ENCODE measurements around the gene KRT81. TPM values are rescaled to one million over a fixed set of nuclear protein-coding genes. Genes with fewer than 3 reads are reported as not detected.

KRT81 gene
- not detected in 2 replicates for total RNA-seq

DNA sequence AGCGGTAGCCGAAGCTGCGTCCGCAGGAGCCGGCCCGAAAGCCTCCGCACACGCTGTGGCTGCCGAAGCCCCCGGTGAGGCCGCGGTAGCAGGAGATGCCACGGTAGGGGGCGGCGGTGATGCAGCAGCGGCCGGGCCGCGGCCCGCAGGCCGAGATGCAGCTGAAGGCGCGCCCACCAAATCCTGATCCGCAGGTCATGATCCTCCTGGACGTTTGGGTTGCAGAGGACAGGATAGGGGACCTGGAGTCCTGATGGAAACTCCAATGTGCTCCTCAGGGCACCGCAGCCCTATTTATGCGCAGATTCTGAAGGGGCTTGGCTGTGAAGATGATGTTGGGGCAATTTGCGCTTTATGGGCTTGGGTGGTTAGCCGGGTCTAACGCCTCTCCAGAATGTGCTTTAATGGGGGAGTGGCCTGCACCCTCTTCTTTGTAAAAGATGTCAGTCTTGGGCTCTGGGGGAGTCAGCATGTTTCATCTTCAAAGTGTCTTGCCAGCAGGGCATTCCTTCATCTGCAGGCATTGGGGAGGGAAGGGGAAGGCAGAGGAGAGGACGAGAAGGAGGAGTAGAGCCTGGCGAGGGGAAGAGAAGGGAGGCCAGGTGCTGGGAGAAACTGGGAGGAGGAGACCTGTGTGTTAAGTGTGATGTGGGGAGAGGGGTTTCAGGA is at the start of gene KRT81:
TSS of gene KRT81 (minus strand) at position 268 of the 669 bp plus-strand sequence. CDS start at position 199, 69 bp downstream.
- no peak for DNase-seq (ENCODE audit: extremely low read depth, low read depth, low spot score)

DNA sequence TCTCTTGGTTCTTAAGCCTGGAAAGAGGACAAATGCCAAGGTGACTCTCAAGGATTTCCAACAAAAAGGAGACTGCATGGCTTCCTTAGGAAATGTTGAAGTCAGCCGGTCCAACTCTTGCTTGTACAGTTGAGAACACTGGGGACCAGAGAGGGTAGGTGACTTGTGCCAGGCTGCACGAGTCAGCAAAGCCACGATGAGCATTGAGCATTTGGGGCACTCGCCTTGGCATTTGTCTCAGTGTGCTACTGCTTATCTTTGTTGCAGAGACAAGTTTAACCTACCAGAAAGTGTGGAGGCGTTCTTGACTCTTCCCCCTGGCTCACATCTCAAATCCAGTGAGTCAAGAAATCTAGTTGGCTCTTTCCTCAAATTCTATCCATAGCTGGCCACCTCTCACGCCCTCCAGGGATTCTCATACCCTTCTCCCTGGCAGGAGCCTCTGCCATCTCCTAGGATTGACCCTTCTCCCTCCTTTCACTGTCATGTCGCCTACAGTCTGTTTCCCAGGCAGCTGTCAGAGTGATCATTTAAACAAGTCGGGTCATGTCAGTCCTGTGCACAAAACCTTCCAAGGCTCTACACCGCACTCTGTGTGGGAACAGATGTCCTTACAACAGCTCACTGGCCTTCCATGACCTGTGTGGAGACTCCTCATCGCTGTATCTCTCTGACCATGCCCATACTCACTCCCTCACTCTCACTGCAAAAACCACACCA is 47.1 kb upstream of the KRT81 start:
- DNase-seq (ENCODE audit: extremely low read depth, low read depth, low spot score) = no peak

DNA sequence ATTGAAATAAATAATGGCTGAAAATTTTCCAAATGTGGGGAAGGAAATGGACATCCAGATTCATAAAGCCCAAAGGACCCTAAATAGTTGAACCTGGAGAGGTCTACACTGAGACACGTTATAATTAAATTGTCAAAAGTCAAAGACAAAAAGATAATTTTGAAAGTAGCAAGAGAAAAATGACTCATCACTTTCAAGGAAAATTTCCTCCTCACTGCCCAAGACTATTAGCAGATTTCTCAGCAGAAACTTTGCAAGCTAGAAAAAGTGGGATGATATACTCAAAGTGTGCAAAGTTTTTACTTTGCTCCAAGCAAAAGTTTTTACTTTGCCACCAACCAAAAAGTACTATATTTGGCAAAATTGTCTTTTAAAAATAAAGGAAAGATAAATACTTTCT is 45.7 kb upstream of the KRT81 start:
- no peak for DNase-seq (ENCODE audit: extremely low read depth, low read depth, low spot score)

DNA sequence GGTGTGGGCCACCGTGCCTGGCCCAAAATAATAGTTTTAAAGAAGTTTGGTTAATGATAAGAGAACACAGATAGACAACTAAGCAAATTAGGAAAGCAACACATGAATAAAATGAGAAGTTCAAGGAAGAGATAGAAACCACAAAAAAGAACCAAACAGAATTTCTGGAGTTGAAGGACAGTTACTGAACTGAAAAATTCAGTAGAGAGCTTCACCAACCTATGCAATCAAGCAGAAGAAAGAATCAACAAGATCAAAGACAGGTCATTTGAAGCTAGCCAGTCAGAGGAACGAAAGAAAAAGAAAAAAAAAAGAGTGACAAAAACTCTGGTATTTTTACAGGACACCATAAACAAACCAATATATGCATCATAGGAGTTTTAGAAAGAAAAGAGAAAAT is 45.3 kb upstream of the KRT81 start:
- no peak for DNase-seq (ENCODE audit: extremely low read depth, low read depth, low spot score)

DNA sequence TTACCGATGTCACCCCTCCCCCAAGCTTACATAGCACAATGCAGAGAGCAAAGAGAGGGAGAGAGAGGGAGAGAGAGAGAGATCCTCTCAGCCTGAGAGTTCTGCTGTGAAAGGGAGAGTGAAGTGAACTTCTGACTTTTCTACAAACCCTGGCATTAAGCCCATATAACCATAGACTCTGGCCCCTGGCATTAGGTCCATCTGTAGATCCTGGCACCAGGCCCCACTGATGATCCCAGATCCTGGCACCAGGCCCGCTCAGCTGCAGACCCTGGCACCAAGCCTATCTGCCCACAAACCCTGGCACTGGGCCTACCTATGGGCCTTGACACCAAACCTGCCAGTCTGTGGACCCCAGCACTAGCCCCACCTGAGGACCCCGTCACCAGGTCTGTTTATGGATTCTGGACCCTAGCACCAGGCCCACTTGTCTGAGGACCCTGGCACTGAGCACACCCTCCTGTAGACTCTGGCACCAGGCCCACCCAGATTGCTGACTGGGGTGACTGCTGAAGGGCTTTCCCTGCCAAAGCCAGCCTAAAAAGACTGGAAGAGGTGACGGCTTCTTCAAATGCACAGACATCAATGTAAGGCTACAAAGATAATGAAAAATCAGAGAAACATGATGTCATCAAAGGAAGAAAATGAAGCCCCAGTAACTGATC is 44.4 kb upstream of the KRT81 start:
- no peak for DNase-seq (ENCODE audit: extremely low read depth, low read depth, low spot score)

DNA sequence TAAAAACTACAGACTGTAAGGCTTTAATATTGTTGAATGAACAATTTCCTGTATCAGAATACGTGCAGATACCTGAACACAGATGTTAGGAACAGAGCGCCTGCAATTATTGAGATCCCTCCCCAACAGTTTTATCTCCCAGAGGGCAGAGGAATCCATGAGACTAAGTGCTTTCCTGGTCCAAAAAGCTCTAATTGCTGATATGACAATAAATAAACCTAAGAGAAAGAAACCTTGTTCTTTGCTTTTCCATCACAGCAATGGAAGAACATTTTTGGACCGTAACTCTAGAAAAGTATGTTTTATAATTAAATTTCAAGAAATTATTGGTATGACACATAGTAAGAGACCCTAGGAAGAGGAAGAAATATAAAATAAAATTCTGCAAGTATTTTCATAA is 42.9 kb upstream of the KRT81 start:
- no peak for DNase-seq (ENCODE audit: extremely low read depth, low read depth, low spot score)

DNA sequence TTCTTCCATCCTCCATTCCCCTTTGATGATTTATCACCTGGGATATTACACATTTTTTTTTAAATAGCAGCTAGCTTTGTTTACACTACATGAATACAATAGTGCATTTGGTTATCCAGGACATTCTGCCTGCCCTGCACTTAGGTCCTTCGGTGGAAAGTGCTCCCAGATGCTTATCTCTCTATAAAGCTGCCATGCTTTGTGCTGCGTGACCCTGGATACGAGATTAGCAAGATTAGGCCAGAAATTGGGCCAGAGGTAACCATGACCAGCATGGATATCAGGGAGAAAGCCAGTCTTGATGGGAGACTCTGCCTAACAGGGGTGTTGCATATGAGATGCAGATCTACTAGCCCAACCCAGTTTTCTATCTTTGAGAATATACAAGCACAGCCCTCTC is 42.0 kb upstream of the KRT81 start:
- DNase-seq (ENCODE audit: extremely low read depth, low read depth, low spot score) = no peak

DNA sequence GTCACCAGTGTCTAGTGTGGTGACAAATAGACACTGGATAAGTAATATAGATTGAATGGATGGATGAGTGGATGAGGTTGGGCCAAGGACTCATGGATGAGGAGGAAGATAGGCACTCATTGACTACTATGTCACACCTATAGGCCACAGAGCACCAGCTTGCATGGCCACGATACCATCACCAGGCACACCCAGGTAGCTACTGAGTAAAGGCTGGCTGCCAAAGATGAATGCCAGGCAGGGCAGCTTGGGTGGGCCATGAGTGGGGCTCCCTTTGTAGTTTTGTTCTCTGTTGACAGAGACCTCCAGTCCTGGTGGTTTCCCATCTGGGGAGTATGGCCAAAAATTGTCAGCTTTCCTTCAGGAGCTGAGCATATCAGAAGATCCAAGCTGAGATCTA is 41.0 kb upstream of the KRT81 start:
- DNase-seq (ENCODE audit: extremely low read depth, low read depth, low spot score) = no peak

DNA sequence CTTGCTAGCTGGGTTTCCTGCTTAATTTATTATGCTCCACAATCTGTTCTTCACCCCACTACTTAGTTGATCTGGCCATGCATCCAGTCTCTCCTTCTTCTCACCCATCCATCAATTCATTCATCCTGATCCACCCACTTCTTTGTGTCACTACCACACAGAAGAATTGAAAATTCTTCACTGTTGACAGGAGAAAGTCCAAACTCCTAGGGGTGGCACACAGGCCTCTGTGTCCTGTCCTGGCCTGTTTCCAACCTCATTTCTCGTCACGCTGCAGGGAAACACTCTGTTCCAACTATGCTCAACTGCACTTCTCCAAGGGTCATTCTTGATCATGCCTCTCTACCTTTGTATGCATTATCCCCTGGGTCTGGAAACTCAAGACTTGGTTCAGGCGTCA is 40.5 kb upstream of the KRT81 start:
- no peak for DNase-seq (ENCODE audit: extremely low read depth, low read depth, low spot score)

DNA sequence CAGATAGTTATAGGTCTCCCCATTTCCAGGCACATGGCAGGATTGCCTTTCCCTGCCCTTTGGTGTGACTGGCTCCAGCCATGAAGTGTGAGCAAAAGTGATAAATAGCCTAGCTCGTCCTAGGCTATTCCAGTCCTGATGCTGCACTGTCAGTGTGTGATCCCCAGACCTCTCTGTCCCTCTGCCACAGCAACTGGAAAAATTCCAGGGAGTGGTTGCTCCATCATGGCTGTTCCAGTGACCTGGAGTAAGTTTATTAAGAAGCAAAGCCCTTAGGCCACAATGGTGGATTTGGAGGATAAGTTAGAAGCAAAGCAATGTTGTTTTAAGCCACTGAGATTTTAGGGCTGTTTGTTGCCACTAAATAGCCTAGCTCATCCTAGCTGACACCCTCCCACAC is 39.7 kb upstream of the KRT81 start:
- no peak for DNase-seq (ENCODE audit: extremely low read depth, low read depth, low spot score)

DNA sequence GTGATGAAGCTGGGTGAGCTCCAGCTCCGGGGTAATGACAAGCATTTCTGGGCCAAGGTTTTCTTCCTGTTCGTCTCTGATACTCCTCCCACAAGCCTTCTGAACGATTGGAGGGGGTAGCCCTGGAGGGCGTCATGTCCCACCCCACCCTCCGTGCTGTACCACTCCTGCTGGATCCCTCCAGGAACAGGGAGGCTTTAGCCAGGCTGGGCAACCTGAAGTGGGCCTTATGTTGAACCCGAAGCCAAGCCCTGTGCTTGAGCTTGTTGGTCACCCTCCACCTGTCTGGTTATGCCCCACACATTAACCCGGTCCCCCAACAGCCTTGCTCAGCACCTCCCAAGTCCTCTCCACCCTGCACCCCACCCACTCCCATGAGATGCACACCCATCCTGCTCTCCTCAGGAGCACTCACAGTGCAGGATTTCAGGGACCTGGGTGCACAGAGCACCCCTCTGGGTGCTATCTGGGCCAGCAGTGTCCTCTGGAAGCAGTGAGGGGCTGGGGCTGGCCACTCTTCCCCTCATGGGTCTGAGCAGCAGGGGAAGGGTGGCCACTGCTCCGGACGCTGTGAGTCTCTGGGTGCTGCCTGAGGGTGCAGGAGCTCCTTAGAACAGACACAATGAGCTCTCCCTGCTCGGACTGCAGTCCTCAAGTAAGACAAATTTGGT is 36.6 kb upstream of the KRT81 start:
- DNase-seq (ENCODE audit: extremely low read depth, low read depth, low spot score) = no peak

DNA sequence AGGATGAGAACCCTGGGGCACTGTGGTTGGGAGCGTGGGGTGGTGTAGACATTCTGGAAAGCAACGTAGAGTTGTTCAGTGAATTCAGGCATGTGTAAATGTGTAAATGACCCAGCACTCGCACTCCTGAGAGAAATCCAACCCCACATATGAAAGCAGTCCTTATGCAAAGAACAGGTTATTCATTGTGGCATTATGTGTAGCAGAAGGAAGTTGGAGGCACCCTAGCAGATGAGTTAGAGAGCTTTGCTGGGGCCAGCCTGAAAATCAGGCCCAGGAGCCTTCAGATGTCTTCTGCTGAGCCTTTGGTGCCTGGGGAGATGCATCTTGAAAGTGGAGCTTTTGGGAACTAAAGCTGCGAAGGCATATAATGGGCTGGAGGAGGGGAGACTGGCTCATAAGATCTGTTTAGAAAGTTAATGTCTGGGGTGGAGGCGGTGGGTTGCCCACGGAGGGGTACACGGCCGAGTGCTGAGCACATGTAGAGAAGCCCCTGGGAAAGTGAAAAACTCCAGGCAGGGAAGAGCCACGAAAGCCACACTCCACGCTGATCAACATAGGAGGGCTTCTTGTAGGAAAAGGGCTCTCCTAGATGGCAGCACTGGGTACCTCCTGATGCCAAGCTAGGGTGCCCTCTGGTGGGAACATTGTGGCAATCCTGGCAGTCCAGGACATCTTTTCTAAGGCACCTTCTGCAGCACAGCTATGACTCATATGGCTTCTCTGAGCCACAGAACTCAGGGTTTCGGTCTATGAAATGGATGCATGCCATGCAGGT is 35.9 kb upstream of the KRT81 start:
- peak; percentile 74 for DNase-seq (ENCODE audit: extremely low read depth, low read depth, low spot score)

DNA sequence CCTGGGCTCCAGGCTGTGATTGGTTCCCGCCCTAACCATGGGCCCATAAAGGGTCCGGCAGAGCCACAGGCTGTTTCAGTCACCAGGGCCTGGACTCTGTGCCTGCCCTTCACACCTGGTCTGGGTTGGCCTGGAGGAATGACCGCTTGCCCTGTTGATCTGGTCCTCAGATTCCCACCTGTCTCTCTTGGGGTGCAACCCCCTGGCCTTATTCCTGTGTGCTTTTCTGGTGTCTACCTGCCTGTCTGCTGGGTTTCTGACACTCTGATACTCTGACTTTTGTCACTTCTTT is 32.8 kb upstream of the KRT81 start:
- no peak for DNase-seq (ENCODE audit: extremely low read depth, low read depth, low spot score)

DNA sequence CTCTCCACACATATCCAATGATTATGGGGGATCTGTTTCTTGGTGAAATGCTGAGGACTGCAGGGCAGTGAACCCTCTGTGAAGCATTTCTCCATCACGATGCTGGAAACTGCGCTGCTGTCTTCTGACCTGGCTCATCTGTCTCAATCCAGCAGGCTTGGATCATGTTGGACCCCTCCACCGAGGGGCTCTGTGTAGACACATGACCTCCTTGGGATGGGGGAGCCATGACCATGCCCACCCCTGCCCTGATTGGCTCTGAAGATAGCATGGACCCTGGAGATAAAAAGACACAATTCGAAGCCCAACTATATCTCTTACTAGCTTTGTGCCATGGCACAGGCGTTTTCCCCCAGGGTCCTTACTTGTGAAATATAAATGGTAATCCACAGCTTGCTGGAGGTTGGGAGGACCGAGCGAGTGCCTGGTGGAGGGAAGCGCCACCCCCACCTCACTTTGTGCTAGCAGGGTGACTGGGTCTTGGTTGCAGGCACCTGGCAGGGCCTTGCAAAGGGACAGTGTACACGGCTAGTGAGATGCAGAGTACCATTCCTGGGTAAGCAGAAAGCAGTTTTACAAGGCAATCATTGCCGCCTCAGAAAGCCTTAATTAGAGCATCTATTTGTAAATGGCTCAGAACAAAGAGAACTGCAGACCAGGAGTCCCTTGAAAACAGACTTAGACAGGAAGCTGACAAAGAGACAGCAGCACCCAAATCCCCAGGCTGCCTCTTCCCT is 32.2 kb upstream of the KRT81 start:
- DNase-seq (ENCODE audit: extremely low read depth, low read depth, low spot score) = no peak

DNA sequence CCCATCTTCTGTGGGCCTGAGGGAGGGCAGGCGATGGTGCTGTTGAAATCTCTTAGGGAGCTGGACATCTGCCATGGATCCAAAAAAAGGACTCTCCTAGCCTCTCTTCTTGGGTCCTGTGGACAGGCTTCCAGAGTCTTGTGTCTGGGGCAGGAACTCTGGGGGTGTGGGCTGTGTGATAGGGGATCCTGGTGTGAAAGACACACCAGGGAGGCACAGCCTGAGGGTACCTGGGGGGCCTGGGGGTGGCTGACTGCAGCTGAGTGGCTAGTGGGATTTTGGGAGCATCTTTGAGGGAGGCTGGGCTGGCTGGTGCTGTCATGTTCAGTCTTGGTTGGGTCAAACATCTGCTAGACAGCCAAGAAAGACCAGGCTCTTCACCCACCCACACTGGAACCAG is 31.7 kb upstream of the KRT81 start:
- no peak for DNase-seq (ENCODE audit: extremely low read depth, low read depth, low spot score)

DNA sequence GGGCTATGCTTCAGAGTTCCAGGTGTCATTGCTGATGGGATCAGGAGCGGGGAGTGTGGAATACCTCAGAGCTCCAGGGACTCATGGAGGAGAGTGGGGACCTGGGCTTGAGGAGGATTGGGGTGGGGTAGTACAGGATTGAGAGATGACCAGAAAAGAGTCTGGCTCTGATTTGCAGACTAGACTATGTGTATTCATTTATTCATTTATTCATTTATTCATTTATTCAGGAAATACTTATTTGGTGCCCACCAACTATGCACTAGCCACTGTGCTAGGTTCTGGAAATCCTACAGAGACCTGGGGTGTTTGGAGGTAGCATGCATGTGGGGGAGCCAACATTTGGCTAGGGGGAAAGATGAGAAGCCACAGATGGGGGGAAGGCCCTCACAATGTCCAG is 30.7 kb upstream of the KRT81 start:
- DNase-seq (ENCODE audit: extremely low read depth, low read depth, low spot score) = no peak

DNA sequence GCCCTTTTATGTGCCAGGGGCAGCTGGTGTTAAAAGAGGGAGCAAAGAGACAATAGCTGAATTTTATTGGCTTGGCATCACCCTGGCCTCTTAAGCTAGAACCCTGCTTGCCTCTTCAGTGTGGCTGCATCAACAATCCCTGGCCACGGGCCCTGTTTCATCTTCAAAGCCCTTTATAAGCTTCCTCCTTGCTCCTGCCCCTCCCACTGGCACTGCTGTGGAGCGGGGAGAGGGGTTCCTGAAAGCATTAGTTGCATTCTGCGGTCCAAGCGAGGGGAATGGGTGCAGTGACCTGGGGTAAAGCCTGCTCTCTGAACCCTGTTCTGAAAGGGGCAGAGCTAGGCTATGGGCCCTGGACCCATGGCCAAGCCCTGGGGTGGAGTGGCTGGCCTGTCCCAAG is 30.1 kb upstream of the KRT81 start:
- no peak for DNase-seq (ENCODE audit: extremely low read depth, low read depth, low spot score)

DNA sequence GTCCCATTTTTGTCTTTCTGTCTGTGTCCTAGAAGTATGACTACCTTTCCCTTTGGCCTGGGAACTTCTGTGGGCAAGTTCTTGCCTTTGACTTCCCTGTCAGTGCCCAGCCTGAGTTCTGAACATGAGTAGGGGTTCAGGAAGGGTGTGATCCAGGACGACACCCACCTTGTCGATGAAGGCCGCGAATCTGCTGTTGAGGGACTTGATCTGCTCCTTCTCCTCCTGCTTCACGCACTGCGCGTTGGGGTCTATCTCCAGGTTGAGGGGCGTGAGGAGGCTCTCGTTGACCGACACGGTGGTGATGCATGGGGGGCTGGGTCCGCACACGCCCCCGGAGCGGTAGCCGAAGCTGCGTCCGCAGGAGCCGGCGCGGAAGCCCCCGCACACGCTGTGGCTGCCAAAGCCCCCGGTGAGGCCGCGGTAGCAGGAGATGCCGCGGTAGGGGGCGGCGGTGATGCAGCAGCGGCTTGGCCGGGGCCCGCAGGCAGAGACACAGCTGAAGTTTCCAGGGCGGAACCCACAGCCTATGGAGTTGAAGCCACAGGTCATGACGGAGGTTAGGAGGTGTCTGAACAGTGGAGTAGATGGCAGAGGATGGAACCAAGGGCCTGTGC is 29.6 kb upstream of the KRT81 start, which contains the start of gene KRT83:
TSS of gene KRT83 (minus strand) at position 615 of the 617 bp plus-strand sequence. CDS start at position 552, 63 bp downstream.
- DNase-seq (ENCODE audit: extremely low read depth, low read depth, low spot score) = no peak

DNA sequence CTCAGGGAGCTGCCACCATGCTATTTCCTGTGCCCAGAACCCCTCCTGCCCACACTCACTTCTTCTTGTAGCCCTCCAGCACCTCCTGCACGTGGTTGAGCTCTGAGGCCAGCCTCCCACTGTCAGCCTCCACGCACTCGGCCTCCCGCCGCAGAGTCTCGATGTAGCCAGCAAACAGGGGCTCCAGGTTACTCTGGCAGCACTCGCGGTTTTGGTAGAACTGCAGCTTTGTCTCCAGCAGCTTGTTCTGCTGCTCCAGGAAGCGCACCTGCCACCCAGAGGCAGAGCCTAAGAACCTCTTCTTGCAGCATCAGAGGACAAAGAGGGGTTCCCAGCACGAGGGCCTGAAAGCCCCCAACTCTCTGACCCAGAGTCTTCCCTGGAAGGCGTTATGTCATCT is 27.8 kb upstream of the KRT81 start:
- DNase-seq (ENCODE audit: extremely low read depth, low read depth, low spot score) = no peak
